Astrocyte (in vitro differentiated cells and primary cell): Measurements from ENCODE around the gene TENM4.

ENCODE experiments used
- EZH2 ChIP-seq: IDR thresholded peaks from 2 replicates; pipeline ENCODE4 v1.6.1; 2012; ENCODE audit warnings: mild to moderate bottlenecking, low read length, inconsistent platforms; ENCODE audit not compliant: insufficient read depth
- TF ChIP-seq, protein P1 (sequence below): IDR thresholded peaks from 2 replicates; pipeline ENCODE4 v1.5.1; 2011; ENCODE audit warnings: low read depth, mild to moderate bottlenecking, inconsistent platforms, low read length, moderate library complexity; ENCODE audit not compliant: insufficient read depth

GRCh38 chr11:79205786-79206185 is 235.0 kb downstream of the TENM4 start:
- TF ChIP-seq, protein P1, sequence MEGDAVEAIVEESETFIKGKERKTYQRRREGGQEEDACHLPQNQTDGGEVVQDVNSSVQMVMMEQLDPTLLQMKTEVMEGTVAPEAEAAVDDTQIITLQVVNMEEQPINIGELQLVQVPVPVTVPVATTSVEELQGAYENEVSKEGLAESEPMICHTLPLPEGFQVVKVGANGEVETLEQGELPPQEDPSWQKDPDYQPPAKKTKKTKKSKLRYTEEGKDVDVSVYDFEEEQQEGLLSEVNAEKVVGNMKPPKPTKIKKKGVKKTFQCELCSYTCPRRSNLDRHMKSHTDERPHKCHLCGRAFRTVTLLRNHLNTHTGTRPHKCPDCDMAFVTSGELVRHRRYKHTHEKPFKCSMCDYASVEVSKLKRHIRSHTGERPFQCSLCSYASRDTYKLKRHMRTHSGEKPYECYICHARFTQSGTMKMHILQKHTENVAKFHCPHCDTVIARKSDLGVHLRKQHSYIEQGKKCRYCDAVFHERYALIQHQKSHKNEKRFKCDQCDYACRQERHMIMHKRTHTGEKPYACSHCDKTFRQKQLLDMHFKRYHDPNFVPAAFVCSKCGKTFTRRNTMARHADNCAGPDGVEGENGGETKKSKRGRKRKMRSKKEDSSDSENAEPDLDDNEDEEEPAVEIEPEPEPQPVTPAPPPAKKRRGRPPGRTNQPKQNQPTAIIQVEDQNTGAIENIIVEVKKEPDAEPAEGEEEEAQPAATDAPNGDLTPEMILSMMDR: no peak
- no peak for TF ChIP-seq EZH2
